IMR-90 (cell line): ENCODE data around the gene DHRS7B. TPM values are rescaled to one million over a fixed set of nuclear protein-coding genes. Genes with fewer than 3 reads are reported as not detected.

ENCODE experiments used
- ATAC-seq: fragments of 200-7000 bp; cut with Tn5 transposase; 2 replicates; pipeline ENCODE4 v1.9.1; 2020; ENCODE audit warnings: low read depth, mild to moderate bottlenecking, moderate library complexity
- BruUV-seq: library from RNA; stranded (reverse); fragments of 400-500 nt; replicated peaks from 2 replicates; lab custom pipeline; 2021; lab: Mats Ljungman, UMichigan
- CTCF ChIA-PET: fragments of 300-600 bp; formaldehyde crosslinking; extraction: SDS; loops from one replicate; lab custom pipeline; 2021; ENCODE audit warnings: antibody characterized with exemption; lab: Yijun Ruan, JAX
- POLR2A ChIA-PET: fragments of 300-600 bp; sonication (Branson Sonifier 250); formaldehyde crosslinking; loops from one replicate; lab custom pipeline; 2022; ENCODE audit warnings: antibody characterized with exemption; ENCODE audit not compliant: unreplicated experiment; lab: Charles Lee
- DNase-seq: peaks from one replicate; pipeline ENCODE4 v3.0.0; 2013
- H2AFZ ChIP-seq: replicated peaks from 2 replicates; pipeline ENCODE3; 2013; ENCODE audit warnings: low read length, mild to moderate bottlenecking; ENCODE audit not compliant: poor library complexity
- H2AK5ac ChIP-seq: 2 replicates; pipeline ENCODE4 v1.6.1; 2013; ENCODE audit warnings: low read depth, low read length, inconsistent platforms
- H2AK9ac ChIP-seq: replicated peaks from 2 replicates; pipeline ENCODE3; 2013; ENCODE audit warnings: mild to moderate bottlenecking, low read depth, low read length, moderate library complexity; ENCODE audit not compliant: poor library complexity
- H2BK120ac ChIP-seq: 2 replicates; pipeline ENCODE4 v1.6.1; 2013; ENCODE audit warnings: low read depth, low read length, inconsistent platforms
- H2BK15ac ChIP-seq: 3 replicates; pipeline ENCODE4 v1.6.1; 2013; ENCODE audit warnings: low read depth, low read length, inconsistent platforms
- H2BK20ac ChIP-seq: 2 replicates; pipeline ENCODE4 v1.6.1; 2013; ENCODE audit warnings: low read depth, mild to moderate bottlenecking, inconsistent platforms, low read length, moderate library complexity
- H2BK5ac ChIP-seq: 2 replicates; pipeline ENCODE4 v1.6.1; 2013; ENCODE audit warnings: mild to moderate bottlenecking, low read depth, low read length, inconsistent platforms; ENCODE audit not compliant: poor library complexity, severe bottlenecking
- H3K14ac ChIP-seq: replicated peaks from 2 replicates; pipeline ENCODE4 v1.6.1; 2013; ENCODE audit warnings: low read depth, low read length, inconsistent platforms
- H3K18ac ChIP-seq: 2 replicates; pipeline ENCODE4 v1.6.1; 2013; ENCODE audit warnings: low read depth, low read length, control low read depth
- H3K23ac ChIP-seq: 2 replicates; pipeline ENCODE4 v1.6.1; 2013; ENCODE audit warnings: low read depth, low read length, inconsistent platforms
- H3K27ac ChIP-seq: 2 replicates; pipeline ENCODE4 v1.5.1; 2013; ENCODE audit warnings: mild to moderate bottlenecking, control low read depth, low read length; ENCODE audit not compliant: insufficient read depth
- H3K27me3 ChIP-seq: 2 replicates; pipeline ENCODE4 v1.6.1; 2013; ENCODE audit warnings: low read length; ENCODE audit not compliant: control insufficient read depth, insufficient read depth
- H3K36me3 ChIP-seq: 2 replicates; pipeline ENCODE4 v1.6.1; 2013; ENCODE audit warnings: low read length, mixed read lengths; ENCODE audit not compliant: control insufficient read depth, insufficient read depth
- H3K4ac ChIP-seq: 2 replicates; pipeline ENCODE4 v1.6.1; 2013; ENCODE audit warnings: low read depth, low read length, inconsistent platforms
- H3K4me1 ChIP-seq: 2 replicates; pipeline ENCODE4 v1.6.1; 2013; ENCODE audit warnings: low read length, mixed read lengths; ENCODE audit not compliant: control insufficient read depth, insufficient read depth
- H3K4me2 ChIP-seq: 2 replicates; pipeline ENCODE4 v1.6.1; 2013; ENCODE audit warnings: low read depth, mild to moderate bottlenecking, control low read depth, low read length, moderate library complexity
- H3K4me3 ChIP-seq: 2 replicates; pipeline ENCODE4 v1.5.1; 2013; ENCODE audit warnings: low read depth, mild to moderate bottlenecking, control low read depth, low read length, moderate library complexity; ENCODE audit not compliant: insufficient read depth
- H3K56ac ChIP-seq: 2 replicates; pipeline ENCODE4 v1.6.1; 2013; ENCODE audit warnings: low read length, inconsistent platforms; ENCODE audit not compliant: insufficient read depth; ENCODE audit errors: extremely low read depth
- H3K79me1 ChIP-seq, 2 experiments: 2 replicates each; pipeline ENCODE4 v1.6.1; 2013; ENCODE audit warnings: low read length in 2 of 2, inconsistent platforms in 1 of 2, low read depth in 1 of 2
- H3K9ac ChIP-seq: 2 replicates; pipeline ENCODE4 v1.6.1; 2013; ENCODE audit warnings: low read depth, low read length, control low read depth
- H3K9me1 ChIP-seq: 2 replicates; pipeline ENCODE4 v1.6.1; 2013; ENCODE audit warnings: low read length, inconsistent platforms; ENCODE audit not compliant: insufficient read depth
- H3K9me3 ChIP-seq: 2 replicates; pipeline ENCODE4 v1.6.1; 2013; ENCODE audit warnings: low read length; ENCODE audit not compliant: control insufficient read depth, insufficient read depth
- H4K20me1 ChIP-seq: 2 replicates; pipeline ENCODE4 v1.6.1; 2013; ENCODE audit warnings: low read length, inconsistent platforms; ENCODE audit not compliant: insufficient read depth
- H4K5ac ChIP-seq: 2 replicates; pipeline ENCODE4 v1.6.1; 2013; ENCODE audit warnings: mild to moderate bottlenecking, low read depth, low read length, control low read depth
- H4K8ac ChIP-seq, 2 experiments: 2 replicates each; pipeline ENCODE4 v1.6.1; 2013; ENCODE audit warnings: low read depth in 2 of 2, low read length in 2 of 2, control low read depth in 1 of 2, inconsistent platforms in 1 of 2
- H4K91ac ChIP-seq: 2 replicates; pipeline ENCODE4 v1.6.1; 2013; ENCODE audit warnings: low read depth, low read length, inconsistent platforms; ENCODE audit not compliant: insufficient read depth
- BHLHE40 ChIP-seq: fragments of 150-350 bp; IDR thresholded peaks from 2 replicates; pipeline ENCODE4 v1.6.1; 2016; ENCODE audit warnings: mild to moderate bottlenecking, low read depth, low read length
- CEBPB ChIP-seq: IDR thresholded peaks from 2 replicates; pipeline ENCODE4 v1.6.1; 2012; ENCODE audit warnings: low read depth, low read length, improper control_type of control experiment
- CHD1 ChIP-seq: IDR thresholded peaks from 2 replicates; pipeline ENCODE4 v1.6.1; 2012; ENCODE audit warnings: low read depth, low read length, improper control_type of control experiment
- ELK1 ChIP-seq: fragments of 150-350 bp; IDR thresholded peaks from 2 replicates; pipeline ENCODE4 v1.6.1; 2016; ENCODE audit warnings: low read depth, mild to moderate bottlenecking, low read length, moderate library complexity, borderline replicate concordance
- FOS ChIP-seq: fragments of 150-350 bp; IDR thresholded peaks from 2 replicates; pipeline ENCODE4 v1.6.1; 2016; ENCODE audit warnings: low read depth, low read length
- MAFK ChIP-seq: IDR thresholded peaks from 2 replicates; pipeline ENCODE4 v1.6.1; 2012; ENCODE audit warnings: low read depth, low read length, improper control_type of control experiment
- MAZ ChIP-seq: IDR thresholded peaks from 2 replicates; pipeline ENCODE4 v1.6.1; 2012; ENCODE audit warnings: low read depth, mild to moderate bottlenecking, low read length, improper control_type of control experiment, moderate library complexity, borderline replicate concordance
- NFE2L2 ChIP-seq: fragments of 150-350 bp; IDR thresholded peaks from 2 replicates; pipeline ENCODE4 v1.6.1; 2016; ENCODE audit warnings: low read depth, mild to moderate bottlenecking, low read length
- POLR2A ChIP-seq: IDR thresholded peaks from 2 replicates; pipeline ENCODE4 v1.6.1; 2012; ENCODE audit warnings: mild to moderate bottlenecking, low read depth, low read length
- SMC3 ChIP-seq: fragments of 150-350 bp; IDR thresholded peaks from 2 replicates; pipeline ENCODE4 v1.6.1; 2016; ENCODE audit warnings: low read depth, mild to moderate bottlenecking, antibody characterized with exemption, low read length, moderate library complexity
- USF2 ChIP-seq: fragments of 150-350 bp; IDR thresholded peaks from 2 replicates; pipeline ENCODE4 v1.6.1; 2017; ENCODE audit warnings: mild to moderate bottlenecking, antibody characterized with exemption, low read length, low read depth
- WGBS, 2 experiments: methylation state at CpG; one replicate each; pipeline versions ENCODE4 v1.1.5 to v1.1.7; 2013; ENCODE audit warnings: missing lambda C conversion rate in 2 of 2; ENCODE audit not compliant: insufficient read length in 1 of 2; ENCODE audit errors: extremely low coverage in 2 of 2; 5-methylcytosine and 5-hydroxymethylcytosine counted together
- dilution Hi-C: fragments of 300-500 bp; cut with HindIII; formaldehyde crosslinking; loops from one replicate; pipeline ENCODE4 v1.14.3; 2018; ENCODE audit warnings: low sequenced_read_pairs; ENCODE audit not compliant: unreplicated experiment
- in situ Hi-C: fragments of 300-500 bp; cut with MboI; formaldehyde crosslinking; loops from 3 replicates; pipeline ENCODE4 v1.14.3; 2019; ENCODE audit warnings: low sequenced_read_pairs, inconsistent platforms, mixed read lengths
- intact Hi-C: fragments of 100-400 bp; cut with micrococcal nuclease; formaldehyde crosslinking; loops from 2 replicates; pipeline ENCODE4 v1.10.0; 2022
- polyA plus RNA-seq, 3 experiments: library from polyadenylated mRNA; depleted of rRNA; stranded (reverse); fragments of >200 nt; gene quantifications; 2 replicates each; pipeline ENCODE4 v1.2.3, GENCODE V29; 2012; ENCODE audit warnings: low replicate concordance in 1 of 3
- total RNA-seq: library from RNA; depleted of rRNA; stranded (reverse); fragments of >200 nt; gene quantifications from 2 replicates; pipeline ENCODE4 v1.2.3, GENCODE V29; 2012

DHRS7B gene
- total and polyA plus RNA-seq, 2 of the 4 experiments (the other 2 are of a cell fraction) = 24.4 to 34.4 TPM

GRCh38 chr17:21189361-21189760 lies 62.6 kb downstream of the DHRS7B start:
- no peaks in the 10 kb centered on the region for H3K27me3 ChIP-seq
- H3K18ac ChIP-seq = no peak overlapping the region
- intact Hi-C loops = no loop called here
- H3K4ac ChIP-seq = no peak overlapping the region
- H2AK5ac ChIP-seq = no peak overlapping the region
- H3K36me3 ChIP-seq = peaks cover 15% of the 10 kb centered on the region
- POLR2A ChIA-PET = no interaction called here
- 95% methylated on average over 4 of the region's 4 CpGs; no CpG with 5 or more reads in 1 of the 2 experiments for WGBS, 2 experiments
- no peaks in the 10 kb centered on the region; the same call in 1 of the 2 replicates for H4K20me1 ChIP-seq
- ATAC-seq = no peak
- no peak overlapping the region for H4K5ac ChIP-seq
- no peak overlapping the region for H3K23ac ChIP-seq
- no peak overlapping the region for H3K27ac ChIP-seq
- no peaks in the 10 kb centered on the region for H3K9me3 ChIP-seq
- H2AFZ ChIP-seq = no peak overlapping the region
- in situ Hi-C loops = no loop called here
- H3K79me1 ChIP-seq = peaks cover 0 to 22% of the 10 kb centered on the region in 2 experiments; a peak in 2 of 4 replicates
- dilution Hi-C loops = no loop called here
- no peak for DNase-seq
- TF ChIP-seq USF2 = no peak
- no peak for TF ChIP-seq ELK1
- TF ChIP-seq BHLHE40 = no peak
- TF ChIP-seq SMC3 = no peak
- TF ChIP-seq CHD1 = no peak
- TF ChIP-seq FOS = no peak
- no peak for TF ChIP-seq MAZ
- TF ChIP-seq MAFK = no peak
- TF ChIP-seq POLR2A = no peak
- no peak for TF ChIP-seq CEBPB
- no peak for TF ChIP-seq NFE2L2
- H3K4me1 ChIP-seq = peaks cover 7% of the 10 kb centered on the region; the same call in 1 of the 2 replicates
- no peak overlapping the region for H2BK120ac ChIP-seq
- H4K8ac ChIP-seq = no peak overlapping the region
- no peak overlapping the region for H3K56ac ChIP-seq
- H4K91ac ChIP-seq = no peak overlapping the region
- peaks cover 21% of the 10 kb centered on the region for H3K9me1 ChIP-seq
- H3K9ac ChIP-seq = no peak overlapping the region
- no peak overlapping the region for H3K4me2 ChIP-seq
- no peak overlapping the region for H2BK15ac ChIP-seq
- CTCF ChIA-PET = no interaction called here
- BruUV-seq = no TSS peak
- H3K14ac ChIP-seq = no peak overlapping the region
- no peak overlapping the region for H3K4me3 ChIP-seq
- no peak overlapping the region for H2AK9ac ChIP-seq
- H2BK5ac ChIP-seq = no peak overlapping the region
- no peak overlapping the region for H2BK20ac ChIP-seq
